Fibroblast of villous mesenchyme (primary cell): Measurements from ENCODE around the gene SLC38A10. TPM values are rescaled to one million over a fixed set of nuclear protein-coding genes. Genes with fewer than 3 reads are reported as not detected.

Experiments used
- DNase-seq: peaks from one replicate; pipeline ENCODE4 v3.0.0-alpha.2; 2010; ENCODE audit warnings: low read depth
- H3K4me3 ChIP-seq: 2 replicates; pipeline ENCODE4 v1.5.1; 2011; ENCODE audit warnings: low read depth, mild to moderate bottlenecking, low read length
- CTCF ChIP-seq: IDR thresholded peaks from 2 replicates; pipeline ENCODE4 v1.5.1; 2012; ENCODE audit warnings: low read depth, mild to moderate bottlenecking, low read length; ENCODE audit not compliant: insufficient read depth
- total RNA-seq: library from RNA; depleted of rRNA; stranded (reverse); fragments of >200 nt; gene quantifications from 2 replicates; pipeline ENCODE4 v1.2.3, GENCODE V29; 2012

Gene SLC38A10
- total RNA-seq, 1 donor = 51.4 TPM

- DNase-seq = peak; percentile 98
- no peak for TF ChIP-seq CTCF
Measured at GRCh38 chr17:81222906-81223761, 72.0 kb downstream of the SLC38A10 start, which contains the start of gene CEP131. Gene CEP131, minus strand, starts transcription at chr17:81222965. Its CDS starts 2,909 bp downstream, at chr17:81220056.

GRCh38 chr17:81222620-81222905 lies 72.5 kb downstream of the SLC38A10 start:
- no peak for TF ChIP-seq CTCF
- H3K4me3 ChIP-seq = peak overlapping the region; percentile 73
- no peak for DNase-seq

More at GRCh38 chr17:81222906-81223761, 72.0 kb downstream of the SLC38A10 start, which contains the start of gene CEP131:
- H3K4me3 ChIP-seq = peak within 1 kb of the TSS; percentile 73

GRCh38 chr17:81221842-81222619 lies 73.1 kb downstream of the SLC38A10 start:
- no peak for DNase-seq

GRCh38 chr17:81221371-81221841 lies 73.7 kb downstream of the SLC38A10 start:
- DNase-seq = no peak
- no peak for TF ChIP-seq CTCF
- peak overlapping the region; percentile 73 for H3K4me3 ChIP-seq

More at GRCh38 chr17:81221842-81222619, 73.1 kb downstream of the SLC38A10 start:
- TF ChIP-seq CTCF = no peak
- peak overlapping the region; percentile 73 for H3K4me3 ChIP-seq

- no peak overlapping the region for H3K4me3 ChIP-seq
- TF ChIP-seq CTCF = no peak
- DNase-seq = no peak
Measured at GRCh38 chr17:81219476-81220180, 75.5 kb downstream of the SLC38A10 start.

GRCh38 chr17:81218991-81219390 lies 76.1 kb downstream of the SLC38A10 start:
- H3K4me3 ChIP-seq = no peak overlapping the region
- no peak for DNase-seq

More at GRCh38 chr17:81218991-81219390, 76.1 kb downstream of the SLC38A10 start:
- no peak for TF ChIP-seq CTCF
